Measurements from ENCODE around the gene NTF3. TPM values are rescaled to one million over a fixed set of nuclear protein-coding genes. Genes with fewer than 3 reads are reported as not detected.
A peak's percentile ranks its signal among the peaks of the same experiment; 100 is the strongest.

The NTF3 gene
- polyA plus RNA-seq, 1 donor (not counting 4 experiments of a cell fraction or from before 2014, with no cell fraction given), result not detected

DNA sequence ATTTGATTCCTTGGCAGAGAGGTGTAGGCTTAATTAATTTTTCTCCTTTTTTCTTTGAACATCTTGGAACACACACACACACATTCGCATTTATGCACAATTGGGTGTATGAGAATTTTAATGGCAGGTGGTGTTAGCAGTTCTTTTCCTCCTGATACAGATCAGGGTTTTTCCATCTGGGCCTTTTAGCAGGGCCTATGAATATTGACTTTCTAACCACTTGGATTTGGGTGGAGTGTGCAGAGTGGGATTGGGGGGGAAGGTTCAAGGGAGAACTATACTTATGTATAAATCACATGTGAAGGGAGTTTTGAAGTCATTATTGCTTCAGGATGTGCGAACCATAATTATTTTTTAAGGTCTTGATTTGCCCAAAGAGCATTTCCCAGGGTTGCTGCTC is 28.9 kb downstream of the NTF3 start:
- no peaks in the 10 kb centered on the region for H3K79me2 ChIP-seq (ENCODE audit: control insufficient read depth, insufficient read depth, low read length)
- H3K9ac ChIP-seq (ENCODE audit: control insufficient read depth, extremely low read depth, insufficient read depth, low read length), result no peak overlapping the region
- H3K27me3 ChIP-seq (ENCODE audit: control insufficient read depth, extremely low read depth, insufficient read depth, low read length), result no peaks in the 10 kb centered on the region
- no peaks in the 10 kb centered on the region for H4K20me1 ChIP-seq (ENCODE audit: control insufficient read depth, extremely low read depth, insufficient read depth, low read length)
- no peak overlapping the region for H3K4me3 ChIP-seq (ENCODE audit: control insufficient read depth in 2 of 3, extremely low read depth in 1 of 3, insufficient read depth in 2 of 3, low read depth in 1 of 3, low read length in 3 of 3)
- H3K4me1 ChIP-seq (ENCODE audit: control insufficient read depth, extremely low read depth, insufficient read depth, low read length), result peaks cover 13% of the 10 kb centered on the region
- no peaks in the 10 kb centered on the region for H3K9me3 ChIP-seq (ENCODE audit: control insufficient read depth, low read depth, low read length)
- TF ChIP-seq, protein P1, sequence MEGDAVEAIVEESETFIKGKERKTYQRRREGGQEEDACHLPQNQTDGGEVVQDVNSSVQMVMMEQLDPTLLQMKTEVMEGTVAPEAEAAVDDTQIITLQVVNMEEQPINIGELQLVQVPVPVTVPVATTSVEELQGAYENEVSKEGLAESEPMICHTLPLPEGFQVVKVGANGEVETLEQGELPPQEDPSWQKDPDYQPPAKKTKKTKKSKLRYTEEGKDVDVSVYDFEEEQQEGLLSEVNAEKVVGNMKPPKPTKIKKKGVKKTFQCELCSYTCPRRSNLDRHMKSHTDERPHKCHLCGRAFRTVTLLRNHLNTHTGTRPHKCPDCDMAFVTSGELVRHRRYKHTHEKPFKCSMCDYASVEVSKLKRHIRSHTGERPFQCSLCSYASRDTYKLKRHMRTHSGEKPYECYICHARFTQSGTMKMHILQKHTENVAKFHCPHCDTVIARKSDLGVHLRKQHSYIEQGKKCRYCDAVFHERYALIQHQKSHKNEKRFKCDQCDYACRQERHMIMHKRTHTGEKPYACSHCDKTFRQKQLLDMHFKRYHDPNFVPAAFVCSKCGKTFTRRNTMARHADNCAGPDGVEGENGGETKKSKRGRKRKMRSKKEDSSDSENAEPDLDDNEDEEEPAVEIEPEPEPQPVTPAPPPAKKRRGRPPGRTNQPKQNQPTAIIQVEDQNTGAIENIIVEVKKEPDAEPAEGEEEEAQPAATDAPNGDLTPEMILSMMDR (optimal IDR thresholded peaks at IDR 0.05 in 1 of 3, IDR thresholded peaks at IDR 0.05 in 1 of 3, conservative IDR thresholded peaks at IDR 0.05 in 1 of 3; ENCODE audit: extremely low read depth in 1 of 3, insufficient read depth in 2 of 3, low read length in 3 of 3), result no peak
- no peak for TF ChIP-seq EZH2 (IDR thresholded peaks at IDR 0.05; ENCODE audit: low read length)
- H3K9me1 ChIP-seq (ENCODE audit: control insufficient read depth, extremely low read depth, insufficient read depth, low read length), result no peaks in the 10 kb centered on the region
- H3K36me3 ChIP-seq (ENCODE audit: control insufficient read depth in 2 of 2, extremely low read depth in 1 of 2, insufficient read depth in 2 of 2, low read length in 2 of 2), result no peaks in the 10 kb centered on the region
- dilution Hi-C loops (cut with MboI; ENCODE audit: extremely low pct_ligation_motif_present, low sequenced_read_pairs), result no loop called here
- FAIRE-seq (no peak), DNase-seq (ENCODE audit: low read depth, low spot score) (no peak)
- no peak overlapping the region for H3K27ac ChIP-seq (ENCODE audit: control insufficient read depth, insufficient read depth, low read length)
- H2AFZ ChIP-seq (ENCODE audit: control insufficient read depth, low read length), result no peak overlapping the region
- H3K4me2 ChIP-seq (ENCODE audit: control insufficient read depth, extremely low read depth, insufficient read depth, low read depth, low read length), result no peak overlapping the region

DNA sequence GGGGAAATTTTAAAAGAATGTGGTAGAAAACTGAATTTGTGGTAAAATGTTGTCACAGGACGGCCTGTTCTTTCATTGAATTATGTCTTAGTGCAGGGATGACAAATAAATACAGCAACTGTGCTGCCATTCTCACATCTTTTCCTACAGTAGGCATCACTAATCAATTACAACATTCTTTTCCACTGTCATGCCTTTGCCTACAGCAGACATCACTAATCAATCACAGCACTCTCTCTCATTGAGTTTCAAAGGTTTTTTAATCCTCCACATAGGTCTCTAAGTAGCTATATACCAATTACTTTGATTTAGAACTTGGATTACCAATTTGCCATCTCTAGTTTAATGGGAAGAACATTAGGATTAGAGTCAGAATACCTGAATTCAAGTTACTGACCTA is 30.1 kb downstream of the NTF3 start:
- DNase-seq (ENCODE audit: low read depth, low spot score) (no peak), FAIRE-seq (peak; percentile 29)
- H3K4me2 ChIP-seq (ENCODE audit: control insufficient read depth, extremely low read depth, insufficient read depth, low read depth, low read length), result no peak overlapping the region
- no peaks in the 10 kb centered on the region for H3K27me3 ChIP-seq (ENCODE audit: control insufficient read depth, extremely low read depth, insufficient read depth, low read length)
- no peaks in the 10 kb centered on the region for H3K9me1 ChIP-seq (ENCODE audit: control insufficient read depth, extremely low read depth, insufficient read depth, low read length)
- dilution Hi-C loops (cut with MboI; ENCODE audit: extremely low pct_ligation_motif_present, low sequenced_read_pairs), result no loop called here
- no peak overlapping the region for H2AFZ ChIP-seq (ENCODE audit: control insufficient read depth, low read length)
- TF ChIP-seq, protein P1 (optimal IDR thresholded peaks at IDR 0.05 in 1 of 3, IDR thresholded peaks at IDR 0.05 in 1 of 3, conservative IDR thresholded peaks at IDR 0.05 in 1 of 3; ENCODE audit: extremely low read depth in 1 of 3, insufficient read depth in 2 of 3, low read length in 3 of 3), result no peak
- TF ChIP-seq EZH2 (IDR thresholded peaks at IDR 0.05; ENCODE audit: low read length), result no peak
- no peak overlapping the region for H3K4me3 ChIP-seq (ENCODE audit: control insufficient read depth in 2 of 3, extremely low read depth in 1 of 3, insufficient read depth in 2 of 3, low read depth in 1 of 3, low read length in 3 of 3)
- H3K79me2 ChIP-seq (ENCODE audit: control insufficient read depth, insufficient read depth, low read length), result no peaks in the 10 kb centered on the region
- H3K4me1 ChIP-seq (ENCODE audit: control insufficient read depth, extremely low read depth, insufficient read depth, low read length), result peaks cover 13% of the 10 kb centered on the region
- H3K9me3 ChIP-seq (ENCODE audit: control insufficient read depth, low read depth, low read length), result no peaks in the 10 kb centered on the region
- no peaks in the 10 kb centered on the region for H3K36me3 ChIP-seq (ENCODE audit: control insufficient read depth in 2 of 2, extremely low read depth in 1 of 2, insufficient read depth in 2 of 2, low read length in 2 of 2)
- H4K20me1 ChIP-seq (ENCODE audit: control insufficient read depth, extremely low read depth, insufficient read depth, low read length), result no peaks in the 10 kb centered on the region
- H3K9ac ChIP-seq (ENCODE audit: control insufficient read depth, extremely low read depth, insufficient read depth, low read length), result no peak overlapping the region
- H3K27ac ChIP-seq (ENCODE audit: control insufficient read depth, insufficient read depth, low read length), result no peak overlapping the region
